GM12865 (cell line): ENCODE data around the gene ZNF32.
"Not testable (repeated sequence)": the region's sequence is repeated elsewhere in the genome, so short reads cannot be mapped to it uniquely, and the experiment has no call there.

ENCODE experiments used
- DNase-seq: peaks from one replicate; pipeline ENCODE4 v3.0.0; 2010; ENCODE audit warnings: low read depth
- H3K4me3 ChIP-seq: 2 replicates; pipeline ENCODE4 v1.5.1; 2011; ENCODE audit warnings: mild to moderate bottlenecking, low read depth, low read length, control low read depth
- CTCF ChIP-seq: IDR thresholded peaks from 2 replicates; pipeline ENCODE4 v1.5.1; 2011; ENCODE audit warnings: low read length, control low read depth, low read depth, inconsistent platforms; ENCODE audit not compliant: insufficient read depth; ENCODE audit errors: missing control alignments

Gene ZNF32

GRCh38 chr10:43647576-43647975 lies 1.1 kb downstream of the ZNF32 start:
- H3K4me3 ChIP-seq = no peak overlapping the region
- DNase-seq = no peak
- no peak for TF ChIP-seq CTCF

GRCh38 chr10:43645866-43646265 lies 2.8 kb downstream of the ZNF32 start:
- H3K4me3 ChIP-seq = no peak overlapping the region
- DNase-seq = no peak
- TF ChIP-seq CTCF = no peak

- TF ChIP-seq CTCF = no peak
- no peak overlapping the region for H3K4me3 ChIP-seq
- no peak for DNase-seq
Measured at GRCh38 chr10:43644252-43644651, 4.4 kb downstream of the ZNF32 start.

- no peak for TF ChIP-seq CTCF
- DNase-seq = no peak
- no peak overlapping the region for H3K4me3 ChIP-seq
Measured at GRCh38 chr10:43640603-43641002, 8.1 kb downstream of the ZNF32 start.

- not testable (repeated sequence) for DNase-seq, H3K4me3 ChIP-seq
Measured at GRCh38 chr10:43635816-43636215, 12.9 kb downstream of the ZNF32 start.

GRCh38 chr10:43628956-43629355 lies 19.7 kb downstream of the ZNF32 start:
- DNase-seq = no peak
- no peak overlapping the region for H3K4me3 ChIP-seq
- no peak for TF ChIP-seq CTCF

- no peak overlapping the region for H3K4me3 ChIP-seq
- no peak for TF ChIP-seq CTCF
- DNase-seq = no peak
Measured at GRCh38 chr10:43627942-43628341, 20.7 kb downstream of the ZNF32 start.

- TF ChIP-seq CTCF = no peak
- no peak overlapping the region for H3K4me3 ChIP-seq
- DNase-seq = no peak
Measured at GRCh38 chr10:43623351-43623750, 25.3 kb downstream of the ZNF32 start.
